H1 (cell line): Measurements from ENCODE around the gene MSL3B.

ENCODE experiments used
- CTCF ChIA-PET: fragments of 300-600 bp; sonication (Branson Sonifier 250); formaldehyde crosslinking; loops from one replicate; lab custom pipeline; 2021; ENCODE audit not compliant: partially characterized antibody; lab: Charles Lee
- POLR2A ChIA-PET: fragments of 300-600 bp; sonication (Branson Sonifier 250); formaldehyde crosslinking; loops from one replicate; lab custom pipeline; 2021; ENCODE audit warnings: inconsistent platforms; ENCODE audit not compliant: partially characterized antibody; lab: Charles Lee
- DNase-seq, 2 experiments: peaks; one replicate each; pipeline versions ENCODE4 v3.0.0 to v3.0.0-alpha.2; 2010 to 2022; ENCODE audit warnings: low spot score in 2 of 2, low read depth in 1 of 2, mixed read lengths in 1 of 2
- FAIRE-seq: peaks from 2 replicates; lab custom pipeline; 2011; peaks lifted over from hg19 to GRCh38; lab: Jason Lieb, UNC
- H2AFZ ChIP-seq: 2 replicates; pipeline ENCODE4 v1.8.1; 2012; ENCODE audit warnings: low read length, inconsistent platforms
- H2AK5ac ChIP-seq: 2 replicates; pipeline ENCODE4 v1.6.1; 2013; ENCODE audit warnings: low read depth, low read length
- H2BK120ac ChIP-seq: replicated peaks from 2 replicates; pipeline ENCODE3; 2013; ENCODE audit warnings: low read depth, low read length, inconsistent platforms
- H2BK12ac ChIP-seq: 2 replicates; pipeline ENCODE4 v1.6.1; 2013; ENCODE audit warnings: low read depth, low read length
- H2BK15ac ChIP-seq: 2 replicates; pipeline ENCODE4 v1.6.1; 2013; ENCODE audit warnings: low read length
- H2BK20ac ChIP-seq: 2 replicates; pipeline ENCODE4 v1.6.1; 2013; ENCODE audit warnings: low read length
- H2BK5ac ChIP-seq: 2 replicates; pipeline ENCODE4 v1.6.1; 2013; ENCODE audit warnings: low read depth, low read length
- H3K14ac ChIP-seq: 2 replicates; pipeline ENCODE4 v1.6.1; 2013; ENCODE audit warnings: inconsistent platforms; ENCODE audit not compliant: insufficient read length
- H3K18ac ChIP-seq: 2 replicates; pipeline ENCODE4 v1.6.1; 2013; ENCODE audit warnings: low read length; ENCODE audit errors: extremely low read depth
- H3K23ac ChIP-seq: 2 replicates; pipeline ENCODE4 v1.6.1; 2013; ENCODE audit warnings: inconsistent platforms; ENCODE audit not compliant: insufficient read length
- H3K23me2 ChIP-seq: 2 replicates; pipeline ENCODE4 v1.6.1; 2013; ENCODE audit warnings: low read depth, low read length
- H3K27ac ChIP-seq: 2 replicates; pipeline ENCODE4 v1.6.1; 2011; ENCODE audit warnings: low read depth, low read length, inconsistent platforms
- H3K27me3 ChIP-seq, 4 experiments: replicated peaks in 1 of 4; 1 replicate in 1 of 4; 2 replicates in 3 of 4; pipeline versions ENCODE4 v1.6.1 to v1.8.1; 2011 to 2013; ENCODE audit warnings: low read length in 3 of 4, mild to moderate bottlenecking in 3 of 4, inconsistent platforms in 2 of 4, mixed read lengths in 2 of 4, moderate library complexity in 1 of 4; ENCODE audit not compliant: control insufficient read depth in 3 of 4, insufficient read depth in 3 of 4; ENCODE audit errors: extremely low read depth in 1 of 4
- H3K36me3 ChIP-seq, 4 experiments: 2 replicates each; pipeline versions ENCODE4 v1.6.1 to v1.8.1; 2011 to 2013; ENCODE audit warnings: mild to moderate bottlenecking in 4 of 4, low read length in 3 of 4, moderate library complexity in 2 of 4, control low read depth in 1 of 4, inconsistent platforms in 1 of 4; ENCODE audit not compliant: insufficient read depth in 4 of 4, control insufficient read depth in 2 of 4
- H3K4ac ChIP-seq: replicated peaks from 2 replicates; pipeline ENCODE3; 2013; ENCODE audit warnings: low read length, low read depth, mixed read lengths, inconsistent platforms; ENCODE audit not compliant: insufficient read length
- H3K4me1 ChIP-seq, 4 experiments: replicated peaks in 1 of 4; 1 replicate in 1 of 4; 2 replicates in 3 of 4; pipeline versions ENCODE4 v1.6.1 to v1.8.1; 2011 to 2013; ENCODE audit warnings: low read length in 3 of 4, inconsistent platforms in 2 of 4, mixed read lengths in 1 of 4; ENCODE audit not compliant: insufficient read depth in 4 of 4, control insufficient read depth in 3 of 4
- H3K4me2 ChIP-seq, 2 experiments: 2 replicates each; pipeline versions ENCODE4 v1.6.1 to v1.8.1; 2011 to 2013; ENCODE audit warnings: low read depth in 2 of 2, low read length in 2 of 2, control low read depth in 1 of 2, inconsistent platforms in 1 of 2, mild to moderate bottlenecking in 1 of 2; ENCODE audit not compliant: insufficient read depth in 1 of 2
- H3K4me3 ChIP-seq, 4 experiments: fragments of 200-600, 300-600 bp in 1 of 4; sonication (generic), shearing (Covaris generic), sonication (Bioruptor Twin) in 1 of 4; 2 replicates each; pipeline versions ENCODE4 v1.5.1 to v1.8.1; 2011 to 2016; ENCODE audit warnings: low read length in 4 of 4, low read depth in 3 of 4, control low read depth in 2 of 4, inconsistent platforms in 2 of 4, mild to moderate bottlenecking in 2 of 4, mixed read lengths in 1 of 4, moderate library complexity in 1 of 4; ENCODE audit not compliant: insufficient read depth in 2 of 4; ENCODE audit errors: extremely low read depth in 1 of 4
- H3K56ac ChIP-seq: replicated peaks from 2 replicates; pipeline ENCODE3; 2013; ENCODE audit warnings: low read depth, mild to moderate bottlenecking, mixed read lengths, low read length, inconsistent platforms; ENCODE audit not compliant: insufficient read length
- H3K79me1 ChIP-seq: 2 replicates; pipeline ENCODE4 v1.6.1; 2013; ENCODE audit warnings: low read depth, low read length, control low read depth
- H3K79me2 ChIP-seq, 2 experiments: 2 replicates each; pipeline versions ENCODE4 v1.6.1 to v1.8.1; 2012 to 2013; ENCODE audit warnings: low read length in 2 of 2, mild to moderate bottlenecking in 2 of 2, inconsistent platforms in 1 of 2; ENCODE audit not compliant: insufficient read depth in 2 of 2, control insufficient read depth in 1 of 2
- H3K9ac ChIP-seq, 4 experiments: replicated peaks in 1 of 4; 1 replicate in 1 of 4; 2 replicates in 3 of 4; pipeline versions ENCODE4 v1.6.1 to v1.8.1; 2011 to 2013; ENCODE audit warnings: low read depth in 3 of 4, low read length in 3 of 4, control low read depth in 2 of 4, mild to moderate bottlenecking in 2 of 4, moderate library complexity in 2 of 4, inconsistent platforms in 1 of 4; ENCODE audit errors: extremely low read depth in 1 of 4
- H3K9me3 ChIP-seq, 2 experiments: 2 replicates each; pipeline versions ENCODE4 v1.6.1 to v1.8.1; 2012 to 2013; ENCODE audit warnings: mild to moderate bottlenecking in 2 of 2, moderate library complexity in 2 of 2, control low read depth in 1 of 2, inconsistent platforms in 1 of 2, low read depth in 1 of 2, low read length in 1 of 2, mixed read lengths in 1 of 2; ENCODE audit not compliant: insufficient read depth in 2 of 2
- H4K20me1 ChIP-seq, 2 experiments: replicated peaks in 1 of 2; 2 replicates each; pipeline versions ENCODE3 to v1.8.1; 2011 to 2013; ENCODE audit warnings: inconsistent platforms in 2 of 2, low read length in 2 of 2, mild to moderate bottlenecking in 1 of 2; ENCODE audit not compliant: insufficient read depth in 2 of 2, control insufficient read depth in 1 of 2
- H4K5ac ChIP-seq: 2 replicates; pipeline ENCODE4 v1.6.1; 2013; ENCODE audit warnings: low read length, low read depth, mixed read lengths, inconsistent platforms; ENCODE audit not compliant: insufficient read length
- H4K8ac ChIP-seq: 2 replicates; pipeline ENCODE4 v1.8.0; 2013; ENCODE audit warnings: mild to moderate bottlenecking, moderate library complexity, low read length, inconsistent platforms; ENCODE audit not compliant: insufficient read depth; ENCODE audit errors: extremely low read depth
- H4K91ac ChIP-seq: replicated peaks from 2 replicates; pipeline ENCODE3; 2013; ENCODE audit warnings: low read length, mixed read lengths, inconsistent platforms; ENCODE audit not compliant: insufficient read length
- ATF3 ChIP-seq: IDR thresholded peaks from 2 replicates; pipeline ENCODE4 v1.6.1; 2011; ENCODE audit warnings: low read depth, mild to moderate bottlenecking, low read length; ENCODE audit not compliant: insufficient read depth
- BACH1 ChIP-seq: IDR thresholded peaks from 2 replicates; pipeline ENCODE4 v1.6.1; 2012; ENCODE audit warnings: low read length, improper control_type of control experiment
- BRCA1 ChIP-seq: IDR thresholded peaks from 2 replicates; pipeline ENCODE4 v1.6.1; 2012; ENCODE audit warnings: low read depth, low read length, improper control_type of control experiment
- CBX5 ChIP-seq: fragments of 300-800, 300-1000 bp; sonication (generic); IDR thresholded peaks from 2 replicates; pipeline ENCODE4 v1.7.1; 2016; ENCODE audit warnings: antibody characterized with exemption, low read length, low read depth
- CHD1 ChIP-seq: IDR thresholded peaks from 2 replicates; pipeline ENCODE4 v1.6.1; 2012; ENCODE audit warnings: low read depth, low read length, improper control_type of control experiment
- EP300 ChIP-seq, 2 experiments: IDR thresholded peaks; 1 replicate in 1 of 2; 2 replicates in 1 of 2; pipeline ENCODE4 v1.6.1; 2011 to 2012; ENCODE audit warnings: low read depth in 2 of 2, low read length in 2 of 2, mild to moderate bottlenecking in 2 of 2, borderline replicate concordance in 1 of 2, inconsistent platforms in 1 of 2, moderate library complexity in 1 of 2
- HDAC2 ChIP-seq, 2 experiments: fragments of 300-600 bp in 1 of 2; sonication (generic) in 1 of 2; IDR thresholded peaks; 2 replicates each; pipeline ENCODE4 v1.6.1; 2011 to 2012; ENCODE audit warnings: low read depth in 2 of 2, low read length in 2 of 2, mild to moderate bottlenecking in 2 of 2, moderate library complexity in 2 of 2, borderline replicate concordance in 1 of 2, inconsistent platforms in 1 of 2
- RAD21 ChIP-seq, 2 experiments: IDR thresholded peaks in 1 of 2; conservative IDR thresholded peaks in 1 of 2; 2 replicates each; pipeline ENCODE4 v1.6.1; 2011; ENCODE audit warnings: low read depth in 2 of 2, low read length in 2 of 2, improper control_type of control experiment in 1 of 2, inconsistent platforms in 1 of 2, mild to moderate bottlenecking in 1 of 2, moderate library complexity in 1 of 2
- RFX5 ChIP-seq: IDR thresholded peaks from 2 replicates; pipeline ENCODE4 v1.6.1; 2011; ENCODE audit warnings: low read depth, low read length, improper control_type of control experiment, borderline replicate concordance
- SAP30 ChIP-seq: fragments of 300-600 bp; sonication (generic); IDR thresholded peaks from 2 replicates; pipeline ENCODE4 v1.7.1; 2012; ENCODE audit warnings: low read length, moderate library complexity, mild to moderate bottlenecking, inconsistent platforms; ENCODE audit not compliant: insufficient read depth, insufficient replicate concordance
- SIX5 ChIP-seq: IDR thresholded peaks from 2 replicates; pipeline ENCODE4 v1.6.1; 2011; ENCODE audit warnings: mild to moderate bottlenecking, low read depth, low read length
- SP4 ChIP-seq: IDR thresholded peaks from 2 replicates; pipeline ENCODE4 v1.6.1; 2012; ENCODE audit warnings: low read length, inconsistent platforms
- WGBS, 2 experiments: shearing (Covaris generic) in 1 of 2; methylation state at CpG; one replicate each; pipeline versions ENCODE4 v1.1.6 to v1.1.7; 2013 to 2015; ENCODE audit warnings: low lambda C conversion rate in 2 of 2, mixed read lengths in 2 of 2, inconsistent platforms in 1 of 2, low coverage in 1 of 2, missing lambda C conversion rate in 1 of 2; ENCODE audit not compliant: insufficient replicate concordance in 2 of 2, insufficient coverage in 1 of 2, insufficient read length in 1 of 2; ENCODE audit errors: extremely low coverage in 1 of 2, missing lambda C conversion rate in 1 of 2; 5-methylcytosine and 5-hydroxymethylcytosine counted together

Gene MSL3B

GRCh38 chr2:233836359-233836758 is 31.8 kb downstream of the MSL3B start:
- H2AFZ ChIP-seq = no peak overlapping the region
- no peak overlapping the region for H3K4ac ChIP-seq
- peaks cover 7% of the 10 kb centered on the region; the same call in 1 of the 2 replicates for H3K79me1 ChIP-seq
- no peak overlapping the region for H2BK5ac ChIP-seq
- peaks cover 0 to 48% of the 10 kb centered on the region in 2 experiments; a peak in 2 of 4 replicates for H3K79me2 ChIP-seq
- no peaks in the 10 kb centered on the region for H3K23me2 ChIP-seq
- no peak overlapping the region for H2AK5ac ChIP-seq
- no peak overlapping the region for H4K8ac ChIP-seq
- no peak overlapping the region for H4K91ac ChIP-seq
- H2BK120ac ChIP-seq = no peak overlapping the region
- FAIRE-seq = no peak
- no peak overlapping the region for H3K4me3 ChIP-seq
- POLR2A ChIA-PET = interaction anchor here (2.1 kb wide), 1 partner anchor 17 kb away, joined by 4 read pairs; no protein-coding TSS in a partner anchor
- H4K20me1 ChIP-seq = peaks cover 22 to 24% of the 10 kb centered on the region in 2 experiments
- CTCF ChIA-PET = interaction anchor here (0.8 kb wide), 1 partner anchor 125 kb away, joined by 3 read pairs; no protein-coding TSS in a partner anchor
- H3K23ac ChIP-seq = no peak overlapping the region
- H3K56ac ChIP-seq = no peak overlapping the region
- no peak overlapping the region for H3K14ac ChIP-seq
- no peak overlapping the region for H2BK12ac ChIP-seq
- no peaks in the 10 kb centered on the region for H3K9me3 ChIP-seq
- no peaks in the 10 kb centered on the region for H3K4me1 ChIP-seq
- H3K18ac ChIP-seq = no peak overlapping the region
- H3K9ac ChIP-seq = no peak overlapping the region
- no peak overlapping the region for H3K27ac ChIP-seq
- H2BK15ac ChIP-seq = no peak overlapping the region
- no peak overlapping the region for H3K4me2 ChIP-seq
- no peak for DNase-seq
- H2BK20ac ChIP-seq = no peak overlapping the region
- WGBS, 2 experiments = 88% methylated on average over 7 of the region's 7 CpGs; no CpG with 5 or more reads in 1 of the 2 experiments
- H3K36me3 ChIP-seq = peaks cover 27 to 68% (median 52%) of the 10 kb centered on the region in 4 experiments
- H4K5ac ChIP-seq = no peak overlapping the region
- H3K27me3 ChIP-seq = no peaks in the 10 kb centered on the region
- no peak for TF ChIP-seq BRCA1
- no peak for TF ChIP-seq CHD1
- no peak for TF ChIP-seq SAP30
- no peak for TF ChIP-seq BACH1
- TF ChIP-seq CBX5 = no peak
- no peak for TF ChIP-seq SP4
- no peak for TF ChIP-seq RAD21 (IDR thresholded peaks at IDR 0.05 in 1 of 2, conservative IDR thresholded peaks at IDR 0.05 in 1 of 2; ENCODE audit: low read depth in 2 of 2, low read length in 2 of 2)
- no peak for TF ChIP-seq EP300 (IDR thresholded peaks at IDR 0.05; ENCODE audit: borderline replicate concordance in 1 of 2, low read depth in 2 of 2, low read length in 2 of 2)
- TF ChIP-seq ATF3 = no peak
- no peak for TF ChIP-seq RFX5
- no peak for TF ChIP-seq SIX5
- TF ChIP-seq HDAC2 (IDR thresholded peaks at IDR 0.05; ENCODE audit: borderline replicate concordance in 1 of 2, low read depth in 2 of 2, low read length in 2 of 2) = no peak
